Ovary (tissue), 9 donors: ENCODE results near the gene LRP1B. TPM values are rescaled to one million over a fixed set of nuclear protein-coding genes. Genes with fewer than 3 reads are reported as not detected.

ENCODE experiments used
- DNase-seq, 5 donors: peaks; one replicate each; pipeline ENCODE4 v3.0.0-alpha.2; 2019 to 2020
- H3K27ac ChIP-seq, 2 donors: fragments of 200-600 bp; one replicate each; pipeline versions ENCODE4 v1.5.1 to v1.8.0; 2019 to 2022
- H3K27me3 ChIP-seq: fragments of 200-600 bp; one replicate; pipeline ENCODE4 v1.8.0; 2022
- H3K36me3 ChIP-seq: fragments of 200-600 bp; sonication (generic); one replicate; pipeline ENCODE4 v1.5.1; 2019
- H3K4me1 ChIP-seq: one replicate; pipeline ENCODE4 v1.8.1; 2013; ENCODE audit warnings: mild to moderate bottlenecking, moderate library complexity; ENCODE audit not compliant: insufficient read depth
- H3K4me3 ChIP-seq: fragments of 200-600 bp; sonication (generic); one replicate; pipeline ENCODE4 v1.5.1; 2017
- H3K9me3 ChIP-seq, 2 donors: fragments of 200-600 bp in 1 of 2; sonication (generic) in 1 of 2; one replicate each; pipeline versions ENCODE4 v1.5.1 to v1.8.1; 2013 to 2019; ENCODE audit warnings: mild to moderate bottlenecking in 1 of 2, moderate library complexity in 1 of 2
- CTCF ChIP-seq, 3 donors: fragments of 450-650 bp in 2 of 3; fragments of 200-600 bp in 1 of 3; IDR thresholded peaks; one replicate each; pipeline versions ENCODE4 v1.5.1 to v1.8.0; 2016 to 2022; ENCODE audit warnings: antibody characterized with exemption in 3 of 3, mild to moderate bottlenecking in 1 of 3
- EP300 ChIP-seq: sonication (generic); formaldehyde crosslinking; IDR thresholded peaks from one replicate; pipeline ENCODE4 v1.6.1; 2017; ENCODE audit warnings: antibody characterized with exemption
- POLR2A ChIP-seq: fragments of 450-650 bp; IDR thresholded peaks from one replicate; pipeline ENCODE4 v1.6.1; 2017; ENCODE audit warnings: antibody characterized with exemption, mild to moderate bottlenecking, moderate library complexity
- WGBS, 3 donors: extraction: QIAGEN DNeasy Blood & Tissue Kit in 1 of 3; methylation state at CpG; one replicate each; pipeline versions ENCODE4 v1.1.5 to v1.1.7; 2013 to 2017; 5-methylcytosine and 5-hydroxymethylcytosine counted together
- intact Hi-C, 4 donors: fragments of 100-400 bp; cut with DNase I; formaldehyde crosslinking; loops; one replicate each; pipeline versions ENCODE4 v1.11.0 to v1.15.1; 2022 to 2023
- polyA plus RNA-seq, 2 donors: library from polyadenylated mRNA; stranded (reverse); fragments of 200-250 nt in 1 of 2; fragments of 350-450 nt in 1 of 2; fragmentation: Illumina TruSeq in 1 of 2; extraction: RNeasy Lipid Tissue Mini Kit (QIAGEN cat#74804) in 1 of 2; gene quantifications; one replicate each; pipeline ENCODE4 v1.2.3, GENCODE V29; 2013 to 2014
- total RNA-seq, 7 donors: library from RNA; depleted of rRNA in 2 of 7; stranded (reverse); fragments of >200 nt in 2 of 7; fragmentation: NEBNext Ultra II Directional in 3 of 7; extraction: Animal tissue kit (Norgen Biotek cat#: 25700) in 3 of 7; gene quantifications; one replicate each; pipeline versions ENCODE4 v1.1.0 to v1.2.4, GENCODE V29; 2016 to 2023
- donor health status: DM: no; HTN: no; CAD: no; lungs with moderate emphysema.
- donor health status: DM: no; HTN: no; CAD: no.
- donor health status: Bipolar disorder and iron deficiency.
- donor health status: DM: yes; HTN: yes; CAD: no.
- donor health status: DM: no; HTN: no; CAD: no.
- donor health status: DM: yes; HTN: yes; CAD: no.

LRP1B gene
- total and polyA plus RNA-seq, 9 donors: 0.08 to 2.6 (median 0.37) TPM

GRCh38 chr2:140506606-140507005, 1624.2 kb downstream of the LRP1B start:
- WGBS, 3 donors: 88 to 94% (median 90%) methylated on average over 2 of the region's 2 CpGs
- no peak for TF ChIP-seq CTCF (IDR thresholded peaks at IDR 0.05)
- no peak for TF ChIP-seq EP300
- TF ChIP-seq POLR2A: no peak
- Histone ChIP-seq H3K27me3 (no peaks in the 10 kb centered on the region), H3K9me3 (no peaks in the 10 kb centered on the region), H3K36me3 (no peaks in the 10 kb centered on the region), H3K4me1 (no peaks in the 10 kb centered on the region), H3K27ac (no peak overlapping the region), H3K4me3 (no peak overlapping the region)
- no peak for DNase-seq
- intact Hi-C loops: no loop called here

GRCh38 chr2:140504601-140505000, 1626.2 kb downstream of the LRP1B start:
- Histone ChIP-seq H3K27ac (no peak overlapping the region), H3K36me3 (no peaks in the 10 kb centered on the region), H3K4me3 (no peak overlapping the region), H3K4me1 (no peaks in the 10 kb centered on the region), H3K27me3 (no peaks in the 10 kb centered on the region), H3K9me3 (no peaks in the 10 kb centered on the region)
- intact Hi-C loops: no loop called here
- no peak for DNase-seq
- 49 to 58% (median 57%) methylated on average over 2 of the region's 2 CpGs for WGBS, 3 donors
- TF ChIP-seq POLR2A (no peak), EP300 (no peak), CTCF (IDR thresholded peaks at IDR 0.05) (no peak)

- DNase-seq: no peak
- Histone ChIP-seq H3K9me3 (no peaks in the 10 kb centered on the region), H3K27ac (no peak overlapping the region), H3K4me3 (no peak overlapping the region), H3K4me1 (no peaks in the 10 kb centered on the region), H3K27me3 (no peaks in the 10 kb centered on the region), H3K36me3 (no peaks in the 10 kb centered on the region)
- 66 to 68% (median 68%) methylated on average over 6 of the region's 6 CpGs for WGBS, 3 donors
- intact Hi-C loops: no loop called here
- TF ChIP-seq POLR2A (no peak), CTCF (IDR thresholded peaks at IDR 0.05) (no peak), EP300 (no peak)
Observed at GRCh38 chr2:140502951-140503630, 1627.7 kb downstream of the LRP1B start.

- no peak for TF ChIP-seq EP300
- no peak for TF ChIP-seq POLR2A
- no peak for TF ChIP-seq CTCF (IDR thresholded peaks at IDR 0.05)
- H3K9me3 ChIP-seq: no peaks in the 10 kb centered on the region
- intact Hi-C loops: no loop called here
- H3K4me1 ChIP-seq: no peaks in the 10 kb centered on the region
- H3K27ac ChIP-seq: no peak overlapping the region
- no peaks in the 10 kb centered on the region for H3K36me3 ChIP-seq
- no peak overlapping the region for H3K4me3 ChIP-seq
- no peaks in the 10 kb centered on the region for H3K27me3 ChIP-seq
- WGBS, 3 donors: 21 to 23% (median 23%) methylated on average over 4 of the region's 4 CpGs
- no peak for DNase-seq
Observed at GRCh38 chr2:140498360-140498759, 1632.5 kb downstream of the LRP1B start.
